Motor neuron (in vitro differentiated cells): ENCODE results near the gene LDLRAD1. TPM values are rescaled to one million over a fixed set of nuclear protein-coding genes. Genes with fewer than 3 reads are reported as not detected.
"Not testable (repeated sequence)": the region's sequence is repeated elsewhere in the genome, so short reads cannot be mapped to it uniquely, and the experiment has no call there.

Experiments
- ATAC-seq, 8 experiments: fragments of 200-7000 bp; cut with Tn5 transposase; replicated peaks in 6 of 8; 2 replicates each; pipeline ENCODE4 v1.8.0; 2021; ENCODE audit warnings: mild to moderate bottlenecking in 8 of 8, moderate library complexity in 8 of 8
- H3K27ac ChIP-seq, 2 donors: fragments of 250-450 bp; sonication (Bioruptor Pico); 2 replicates each; pipeline ENCODE4 v1.9.0; 2021; ENCODE audit warnings: antibody characterized with exemption in 2 of 2, mild to moderate bottlenecking in 2 of 2, moderate library complexity in 1 of 2
- H3K4me1 ChIP-seq, 2 donors: fragments of 250-450 bp; sonication (Bioruptor Pico); replicated peaks in 1 of 2; 2 replicates each; pipeline ENCODE4 v1.6.1; 2021; ENCODE audit warnings: antibody characterized with exemption in 2 of 2, mild to moderate bottlenecking in 2 of 2, moderate library complexity in 1 of 2
- H3K4me3 ChIP-seq, 5 donors: fragments of 250-450 bp; sonication (Bioruptor Pico); 2 replicates each; pipeline ENCODE4 v1.9.0; 2021; ENCODE audit warnings: antibody characterized with exemption in 5 of 5, mild to moderate bottlenecking in 5 of 5, moderate library complexity in 4 of 5
- WGBS, 10 experiments: fragments of 450-650 bp; shearing (Covaris generic); methylation state at CpG; one replicate each; pipeline ENCODE4 v1.0.0; 2022; 5-methylcytosine and 5-hydroxymethylcytosine counted together
- in situ Hi-C, 9 experiments: fragments of 400-800 bp; cut with MboI; loops; one replicate each; pipeline ENCODE4 v1.15.0; 2021; ENCODE audit warnings: low sequenced_read_pairs in 9 of 9, low pct_unique_long_range_greater_than_20kb in 2 of 9; ENCODE audit not compliant: unreplicated experiment in 9 of 9
- total RNA-seq, 8 experiments: library from RNA; unstranded; fragments of 300-600 nt; gene quantifications; 2 replicates each; pipeline versions ENCODE4 v1.2.3 to v1.2.4, GENCODE V29; 2022

LDLRAD1 gene
- under 1 TPM in 4 of 8 experiments, not detected in 4; 0.14 to 0.43 (median 0.17) TPM for total RNA-seq

GRCh38 chr1:54017979-54018378, at the start of gene LDLRAD1:
Gene LDLRAD1, minus strand, starts transcription at chr1:54018186. Its CDS starts 74 bp downstream, at chr1:54018112.
- no peak within 1 kb of the TSS for H3K4me3 ChIP-seq
- H3K4me1 ChIP-seq = no peaks in the 10 kb centered on the region
- ATAC-seq = peak in 4 of 8 experiments; percentile 33 to 75 (median 41)
- in situ Hi-C loops = no loop called here
- H3K27ac ChIP-seq = no peak within 1 kb of the TSS
- WGBS, 10 experiments = 10 to 58% (median 36%) methylated on average over 1 to 6 of the region's 6 CpGs; no CpG with 5 or more reads in 4 of the 10 experiments

DNA sequence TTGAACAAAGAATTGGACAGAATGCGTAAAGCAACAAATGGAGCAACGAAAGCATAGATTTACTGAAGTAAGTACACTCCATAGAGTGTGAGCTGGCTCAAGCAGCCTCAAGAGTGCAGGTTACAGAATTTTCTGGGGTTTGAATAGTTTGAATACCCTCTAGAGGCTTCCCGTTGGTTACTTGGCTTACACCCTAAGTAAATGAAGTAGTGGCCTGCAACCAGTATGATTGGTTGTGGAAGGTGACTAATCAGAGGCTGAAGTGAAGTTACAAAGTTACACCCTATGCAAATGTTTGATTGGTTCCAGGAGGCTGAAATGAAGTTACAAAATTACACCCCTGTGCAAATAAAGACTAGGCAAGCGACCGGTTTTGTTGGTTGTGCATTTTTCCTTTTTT, 46.3 kb upstream of the LDLRAD1 start:
- WGBS, 10 experiments = 67 to 100% (median 86%) methylated on average over 2 to 5 of the region's 5 CpGs
- ATAC-seq = peak in 3 of 8 experiments; percentile 43 to 85 (median 82)
- H3K4me1 ChIP-seq = peaks cover 0 to 2% of the 10 kb centered on the region in 2 donors
- in situ Hi-C loops = loop anchor here in 6 of 9 experiments (25.0 kb wide), 3 partner anchors 423 to 748 kb away; partner anchors contain the start of gene TTC22 (in 3 of the 6)
- H3K27ac ChIP-seq = no peak overlapping the region
- no peak overlapping the region for H3K4me3 ChIP-seq

DNA sequence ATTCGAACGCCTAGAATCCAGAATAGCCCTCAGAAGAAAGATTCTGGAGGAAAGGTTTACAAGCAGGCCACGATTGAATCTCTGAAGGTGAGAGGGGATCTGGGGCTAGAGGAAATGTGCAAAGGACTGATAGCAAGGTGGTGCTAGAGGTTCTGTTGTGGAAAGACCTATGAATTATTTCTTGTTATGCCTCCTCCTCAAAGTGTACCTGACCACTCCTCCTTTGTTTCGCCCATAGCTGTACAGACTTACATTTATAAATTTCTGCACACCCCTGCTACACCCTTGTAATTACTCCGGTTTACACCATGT, 36.4 kb upstream of the LDLRAD1 start:
- Histone ChIP-seq H3K4me3 (peak overlapping the region; percentile 60 to 89 (median 76)), H3K27ac (no peak overlapping the region), H3K4me1 (peaks cover 7 to 20% of the 10 kb centered on the region in 2 donors)
- in situ Hi-C loops = loop anchor here in 6 of 9 experiments (25.0 kb wide), 3 partner anchors 433 to 758 kb away; partner anchors contain the start of gene TTC22 (in 3 of the 6)
- WGBS, 10 experiments = 8 to 100% (median 60%) methylated on average over 1 to 5 of the region's 5 CpGs; no CpG with 5 or more reads in 1 of the 10 experiments
- ATAC-seq = no peak

GRCh38 chr1:54053745-54054437, 35.9 kb upstream of the LDLRAD1 start:
- H3K27ac ChIP-seq = peak overlapping the region; percentile 10 to 38
- ATAC-seq = peak in 3 of 8 experiments; percentile 0 to 4 (median 3)
- peak overlapping the region; percentile 60 to 89 (median 76) for H3K4me3 ChIP-seq
- in situ Hi-C loops = loop anchor here in 6 of 9 experiments (25.0 kb wide), 3 partner anchors 433 to 758 kb away; partner anchors contain the start of gene TTC22 (in 3 of the 6)
- H3K4me1 ChIP-seq = peaks cover 7 to 24% of the 10 kb centered on the region in 2 donors
- 0 to 35% (median 17%) methylated on average over 2 to 17 of the region's 21 CpGs for WGBS, 10 experiments

- Histone ChIP-seq H3K27ac (peak within 1 kb of the TSS; percentile 79 to 90), H3K4me3 (peak within 1 kb of the TSS; percentile 60 to 89 (median 76)), H3K4me1 (peaks cover 7 to 24% of the 10 kb centered on the region in 2 donors)
- 0 to 3% (median 0%) methylated on average over 2 to 30 of the region's 59 CpGs; no CpG with 5 or more reads in 3 of the 10 experiments for WGBS, 10 experiments
- in situ Hi-C loops = loop anchor here in 6 of 9 experiments (25.0 kb wide), 3 partner anchors 434 to 759 kb away; partner anchors contain the start of gene TTC22 (in 3 of the 6)
- peak; percentile 87 to 94 (median 92) for ATAC-seq
Observed at GRCh38 chr1:54052934-54053744, 35.2 kb upstream of the LDLRAD1 start, which contains the start of the genes TCEANC2 and TMEM59. Gene TCEANC2, plus strand, starts transcription at chr1:54053608. Its CDS starts 815 bp downstream, at chr1:54054423. Gene TMEM59, minus strand, starts transcription at chr1:54053204. Its CDS starts 16 bp downstream, at chr1:54053188.

GRCh38 chr1:54052431-54052933, 34.5 kb upstream of the LDLRAD1 start:
- in situ Hi-C loops = loop anchor here in 6 of 9 experiments (25.0 kb wide), 3 partner anchors 435 to 760 kb away; partner anchors contain the start of gene TTC22 (in 3 of the 6)
- ATAC-seq = peak; percentile 22 to 46 (median 34)
- Histone ChIP-seq H3K4me3 (peak overlapping the region; percentile 60 to 89 (median 76)), H3K4me1 (peaks cover 7 to 24% of the 10 kb centered on the region in 2 donors), H3K27ac (peak overlapping the region; percentile 79 to 90)
- WGBS, 10 experiments = 0 to 2% (median 0%) methylated on average over 3 to 20 of the region's 23 CpGs; no CpG with 5 or more reads in 2 of the 10 experiments

DNA sequence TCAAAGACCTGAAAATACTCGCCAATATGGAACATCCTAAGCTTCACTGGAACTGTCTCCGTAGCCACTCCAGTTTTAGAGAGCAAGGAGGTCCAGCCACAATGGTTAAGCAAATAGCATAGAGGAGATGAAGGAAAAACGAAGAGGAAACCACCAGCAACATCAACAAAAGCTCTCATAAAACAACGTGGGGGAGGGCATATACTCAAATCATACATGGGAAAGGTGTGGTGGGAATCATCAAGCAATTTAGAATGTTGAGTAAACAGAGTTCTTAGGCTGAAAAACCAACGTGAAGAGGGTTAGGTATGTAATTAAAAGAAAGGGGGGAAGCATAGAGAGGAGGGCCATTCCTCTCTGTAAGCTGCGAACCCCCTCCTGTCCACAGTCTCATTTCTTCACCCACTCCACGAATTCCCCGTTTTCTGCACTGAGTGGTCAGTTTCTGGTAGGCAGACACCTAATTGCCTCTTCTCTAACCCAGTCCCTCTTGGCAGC, 34.0 kb upstream of the LDLRAD1 start:
- WGBS, 10 experiments = 0 to 7% (median 3%) methylated on average over 4 to 8 of the region's 8 CpGs
- ATAC-seq = no peak
- in situ Hi-C loops = loop anchor here in 6 of 9 experiments (25.0 kb wide), 3 partner anchors 435 to 760 kb away; partner anchors contain the start of gene TTC22 (in 3 of the 6)
- H3K4me3 ChIP-seq = peak overlapping the region; percentile 60 to 89 (median 76)
- peak overlapping the region; percentile 79 to 90 for H3K27ac ChIP-seq
- peaks cover 7 to 27% of the 10 kb centered on the region in 2 donors for H3K4me1 ChIP-seq

- peaks cover 7 to 27% of the 10 kb centered on the region in 2 donors for H3K4me1 ChIP-seq
- H3K27ac ChIP-seq, H3K4me3 ChIP-seq, ATAC-seq: not testable (repeated sequence)
- 70 to 100% (median 98%) methylated on average over 3 to 12 of the region's 12 CpGs; no CpG with 5 or more reads in 1 of the 10 experiments for WGBS, 10 experiments
- in situ Hi-C loops = loop anchor here in 6 of 9 experiments (25.0 kb wide), 3 partner anchors 437 to 762 kb away; partner anchors contain the start of gene TTC22 (in 3 of the 6)
Observed at GRCh38 chr1:54050435-54050834, 32.4 kb upstream of the LDLRAD1 start.

DNA sequence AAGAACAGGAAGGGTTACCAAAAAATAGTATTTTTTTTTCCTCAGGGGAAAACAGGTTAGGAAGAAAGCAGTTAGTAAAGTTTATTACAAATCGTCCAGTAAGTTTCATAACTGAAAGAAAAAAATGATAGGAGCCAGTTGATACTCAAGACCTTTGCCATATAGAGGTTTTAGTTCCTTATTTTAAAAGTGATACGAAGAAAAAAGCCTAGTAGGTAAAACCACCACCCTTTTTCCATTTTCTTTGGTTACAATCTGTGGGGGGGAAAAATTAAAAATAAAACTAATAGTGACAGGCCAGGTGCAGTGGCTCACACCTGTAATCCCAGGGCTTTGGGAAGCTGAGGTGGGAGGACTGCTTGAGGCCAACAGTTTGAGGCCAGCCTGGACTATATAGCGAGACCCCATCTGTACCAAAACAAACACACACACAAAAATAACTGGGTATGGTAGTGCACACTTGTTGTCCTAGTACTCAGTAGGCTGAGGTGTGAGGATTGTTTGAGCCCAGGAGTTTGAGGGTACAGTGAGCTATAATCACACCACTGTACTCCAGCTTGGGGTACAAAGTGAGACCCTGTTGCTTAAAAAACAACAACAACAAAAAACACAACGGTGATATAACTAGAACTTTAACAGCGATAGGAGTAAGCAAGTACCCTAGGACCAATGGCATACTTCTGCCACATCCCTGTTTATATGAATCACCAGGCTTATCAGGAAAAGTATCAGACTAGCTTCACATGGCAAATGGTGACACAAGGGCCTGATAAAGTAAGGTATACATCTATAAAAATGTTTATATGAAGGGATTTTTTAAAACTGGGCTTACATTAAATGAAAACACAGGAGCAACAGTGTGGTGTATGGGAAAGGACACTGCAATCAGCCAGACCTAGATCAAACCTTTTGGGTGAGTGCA, 29.7 kb upstream of the LDLRAD1 start:
- Histone ChIP-seq H3K4me3 (no peak overlapping the region), H3K27ac (no peak overlapping the region), H3K4me1 (peaks cover 0 to 19% of the 10 kb centered on the region in 2 donors)
- in situ Hi-C loops = no loop called here
- ATAC-seq = no peak
- WGBS, 10 experiments = 67 to 94% (median 79%) methylated on average over 2 to 5 of the region's 5 CpGs

DNA sequence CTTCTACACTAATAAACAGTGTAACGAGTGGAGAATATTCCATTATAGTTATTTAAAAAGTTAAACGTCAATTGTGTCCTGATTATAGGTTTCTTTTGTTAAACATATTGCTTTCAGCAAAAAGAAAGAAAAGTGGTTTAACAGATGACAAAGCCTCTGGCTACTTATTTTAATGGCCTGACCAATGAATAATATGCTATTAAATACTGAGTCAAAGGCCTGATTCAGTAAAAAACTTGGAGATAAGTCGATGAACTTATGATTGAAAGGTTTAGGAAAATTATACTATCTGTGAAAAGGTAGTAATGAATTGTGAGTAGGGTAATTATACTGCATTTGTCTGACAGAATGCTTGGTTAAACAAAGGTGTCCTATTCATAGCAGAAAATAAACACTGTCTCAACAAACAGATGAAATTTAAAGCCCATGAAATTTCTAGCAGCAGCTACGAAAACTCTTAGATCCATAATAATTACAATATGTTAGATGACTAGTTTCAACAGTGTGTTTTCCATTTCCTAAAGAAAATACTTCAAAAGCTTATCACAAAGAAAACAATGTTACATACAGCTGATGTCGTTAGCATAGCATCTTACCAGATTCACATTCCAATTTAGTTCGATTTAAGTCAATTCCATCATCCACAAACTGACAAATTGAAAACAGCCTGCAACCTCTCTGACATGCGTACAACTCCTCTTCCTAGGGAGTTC, 28.8 kb upstream of the LDLRAD1 start:
- WGBS, 10 experiments = 39 to 95% (median 83%) methylated on average over 5 to 7 of the region's 7 CpGs
- in situ Hi-C loops = no loop called here
- peaks cover 0 to 19% of the 10 kb centered on the region in 2 donors for H3K4me1 ChIP-seq
- no peak overlapping the region for H3K4me3 ChIP-seq
- ATAC-seq = no peak
- H3K27ac ChIP-seq = no peak overlapping the region

- Histone ChIP-seq H3K4me3 (no peak overlapping the region), H3K27ac (no peak overlapping the region), H3K4me1 (peaks cover 0 to 10% of the 10 kb centered on the region in 2 donors)
- ATAC-seq = no peak
- in situ Hi-C loops = no loop called here
- 83 to 100% (median 94%) methylated on average over 2 of the region's 2 CpGs for WGBS, 10 experiments
Observed at GRCh38 chr1:54045496-54045895, 27.5 kb upstream of the LDLRAD1 start.
